Activated T-cell treated with anti-CD3 and anti-CD28 coated beads for 1 hour (primary cell): Measurements from ENCODE around the gene MAPK4.
"Not testable (repeated sequence)": the region's sequence is repeated elsewhere in the genome, so short reads cannot be mapped to it uniquely, and the experiment has no call there.

ENCODE experiments used
- DNase-seq: peaks from one replicate; pipeline ENCODE4 v3.0.0-alpha.2; 2020; ENCODE audit warnings: low read depth

The MAPK4 gene

DNA sequence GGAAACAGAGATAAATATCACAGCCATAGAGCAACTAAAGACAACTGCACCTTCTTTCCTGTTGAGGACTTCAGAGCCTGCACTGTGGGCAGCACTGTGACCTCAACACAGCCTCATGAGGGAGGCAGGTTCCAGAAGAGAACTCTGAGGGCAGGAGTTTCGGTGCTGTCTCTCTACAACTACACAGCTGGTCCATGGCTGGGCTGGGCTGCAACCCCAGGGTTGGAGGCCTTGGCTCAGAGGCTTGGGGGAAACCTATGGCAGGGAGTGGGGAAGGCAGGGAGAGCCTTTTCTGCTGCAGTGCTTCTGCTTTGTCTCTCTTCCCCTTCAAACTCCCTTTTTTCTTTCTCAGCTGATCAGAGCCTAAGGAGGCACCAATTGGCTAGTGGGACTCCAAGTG, 193.4 kb downstream of the MAPK4 start:
- no peak for DNase-seq

DNA sequence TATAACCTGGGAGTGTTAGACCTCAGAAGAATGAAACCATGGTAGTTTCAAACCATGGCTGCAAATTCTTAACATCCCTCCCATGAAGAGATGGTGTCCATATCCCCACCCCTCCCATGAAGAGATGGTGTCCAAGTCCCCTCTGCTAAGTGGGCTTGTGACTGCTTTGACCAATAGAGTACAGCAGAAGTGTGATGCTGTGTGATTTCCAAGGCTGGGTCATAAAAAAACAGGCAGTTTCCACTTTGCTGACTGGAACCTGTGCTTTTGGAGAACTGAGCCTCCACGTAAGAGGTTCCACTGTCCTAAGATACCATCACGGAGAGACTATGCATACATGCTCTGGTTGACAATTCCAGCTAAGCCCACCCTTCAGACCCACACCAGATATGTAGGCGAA, 194.4 kb downstream of the MAPK4 start:
- DNase-seq = no peak

- DNase-seq = no peak
Measured at GRCh38 chr18:50757358-50757757, 197.5 kb downstream of the MAPK4 start.

DNA sequence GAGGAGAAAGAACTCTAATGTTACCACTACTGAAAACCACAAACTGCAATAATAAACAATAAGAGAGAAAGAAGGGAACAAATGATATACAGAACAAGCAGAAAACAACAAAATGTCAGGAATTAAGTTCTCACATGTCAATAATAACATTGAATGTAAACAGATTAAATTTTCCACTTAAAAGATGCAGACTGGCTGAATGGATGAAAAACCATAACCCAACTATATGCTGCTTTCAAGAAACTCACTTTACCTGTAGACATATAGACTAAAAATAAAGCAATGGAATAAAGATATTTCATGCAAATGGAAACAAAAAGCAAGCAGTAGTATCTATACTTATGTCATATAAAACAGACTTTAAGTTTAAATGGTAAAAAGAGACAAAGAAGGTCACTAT, 209.6 kb downstream of the MAPK4 start:
- no peak for DNase-seq

GRCh38 chr18:50775207-50775606, 215.3 kb downstream of the MAPK4 start:
- no peak for DNase-seq

GRCh38 chr18:50775726-50776125, 215.8 kb downstream of the MAPK4 start:
- no peak for DNase-seq

GRCh38 chr18:50776383-50776782, 216.5 kb downstream of the MAPK4 start:
- no peak for DNase-seq

DNA sequence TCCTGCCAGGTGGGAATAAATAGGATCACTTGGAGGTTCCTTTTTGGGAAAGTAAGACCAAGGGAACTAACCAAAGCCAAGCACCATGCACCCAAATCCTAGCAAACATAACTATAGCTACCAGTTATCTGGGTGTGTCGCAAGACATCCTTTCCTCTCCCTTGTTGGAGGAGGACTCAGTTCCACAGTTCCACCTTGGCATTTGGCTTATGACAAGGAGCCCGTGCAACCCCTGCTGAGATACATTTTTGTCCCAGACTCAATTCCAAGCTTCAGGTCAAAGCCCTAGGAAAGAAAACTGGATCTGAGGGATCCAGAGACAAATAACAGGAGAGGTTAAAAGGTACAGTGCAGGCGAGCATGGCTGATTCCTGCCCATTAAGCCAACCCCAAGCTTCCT, 219.1 kb downstream of the MAPK4 start:
- not testable (repeated sequence) for DNase-seq
